AG09309 (cell line): Measurements from ENCODE around the gene WDR90.

Source experiments
- DNase-seq: peaks from one replicate; pipeline ENCODE4 v3.0.0-alpha.2; 2010; ENCODE audit warnings: low read depth
- H3K4me3 ChIP-seq: 2 replicates; pipeline ENCODE4 v1.5.1; 2011; ENCODE audit warnings: mild to moderate bottlenecking, low read depth, low read length, moderate library complexity; ENCODE audit not compliant: control insufficient read depth
- CTCF ChIP-seq: IDR thresholded peaks from 2 replicates; pipeline ENCODE4 v1.5.1; 2011; ENCODE audit warnings: mild to moderate bottlenecking, low read depth, low read length, inconsistent platforms; ENCODE audit not compliant: insufficient read depth, control insufficient read depth; ENCODE audit errors: missing control alignments

Gene WDR90

GRCh38 chr16:681746-682427 lies 32.7 kb downstream of the WDR90 start:
- DNase-seq: no peak
- peak overlapping the region; percentile 77 for H3K4me3 ChIP-seq
- no peak for TF ChIP-seq CTCF

GRCh38 chr16:682493-683395 lies 33.6 kb downstream of the WDR90 start:
- peak overlapping the region; percentile 63 for H3K4me3 ChIP-seq
- no peak for TF ChIP-seq CTCF
- DNase-seq: no peak

DNA sequence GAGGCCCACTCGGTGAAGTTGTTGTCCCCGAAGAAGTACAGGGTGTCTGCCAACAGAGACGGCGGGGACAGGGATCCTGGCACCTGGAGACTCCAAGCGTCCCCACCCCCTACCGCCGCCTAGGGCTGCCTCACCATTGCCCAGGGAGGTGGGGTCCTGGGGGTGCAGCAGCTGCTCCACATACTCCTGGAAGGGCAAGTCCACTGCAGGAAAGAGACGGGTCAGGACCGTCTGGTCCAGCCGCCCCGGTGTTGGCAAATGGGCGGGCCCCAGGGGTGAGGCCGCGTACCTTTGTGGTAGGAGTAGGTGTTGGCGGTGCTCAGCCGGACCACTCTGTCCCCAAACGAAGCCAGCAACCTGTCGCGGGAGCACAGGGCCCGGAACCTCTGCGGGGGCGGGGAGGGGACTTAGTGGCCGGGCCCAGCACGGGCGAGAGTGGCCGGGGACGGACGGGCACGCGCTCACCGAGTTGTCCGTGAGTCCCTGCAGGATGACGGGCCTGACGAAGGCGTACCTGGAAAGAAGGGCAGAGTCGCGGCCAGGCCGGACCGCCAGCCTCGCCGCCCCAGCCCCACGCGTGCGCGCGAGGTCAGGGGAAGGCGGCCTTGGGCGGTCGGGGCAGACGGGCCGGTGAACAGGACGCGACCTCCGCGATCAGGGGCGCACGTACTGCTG lies 34.4 kb downstream of the WDR90 start:
- peak overlapping the region; percentile 63 for H3K4me3 ChIP-seq
- TF ChIP-seq CTCF: no peak
- DNase-seq: no peak

DNA sequence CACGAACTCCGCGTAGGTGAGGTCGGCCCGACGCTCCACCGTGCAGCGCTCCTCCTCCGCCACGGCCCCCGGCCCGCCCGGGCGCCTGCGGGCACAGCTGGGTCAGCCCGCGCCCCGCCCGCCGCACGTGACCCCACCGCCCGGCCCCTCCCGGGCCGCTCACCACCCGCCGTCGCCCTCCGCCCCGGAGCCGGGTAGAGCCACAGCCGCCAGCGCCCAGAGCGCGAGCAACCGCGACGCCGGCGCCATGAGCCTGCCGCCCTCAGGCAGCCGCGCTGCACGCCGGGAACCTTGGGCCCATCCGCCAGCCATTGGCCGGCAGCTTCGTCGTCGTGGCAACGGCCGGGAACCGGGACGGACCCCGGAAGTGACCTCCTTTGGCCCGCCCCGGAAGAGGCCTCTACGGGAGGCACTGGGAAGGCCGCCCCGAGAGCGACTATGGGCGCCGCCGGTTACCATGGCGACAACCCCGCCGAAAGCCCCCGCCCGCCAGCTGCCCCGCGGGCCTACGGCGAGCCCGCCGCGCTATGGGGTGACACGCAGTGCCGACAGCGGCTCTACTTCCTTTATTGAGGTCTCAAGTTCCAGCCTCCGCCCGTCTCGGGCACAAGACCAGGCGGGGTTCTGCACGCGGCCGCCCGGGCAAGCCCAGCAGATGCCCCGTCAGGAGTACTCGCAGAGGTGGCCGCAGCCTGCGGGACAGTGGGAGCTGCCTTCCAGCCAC lies 35.1 kb downstream of the WDR90 start, which contains the start of gene JMJD8:
TSS of gene JMJD8 (minus strand) at position 264 of the 724 bp plus-strand sequence. CDS start at position 249, 15 bp downstream.
- peak within 1 kb of the TSS; percentile 63 for H3K4me3 ChIP-seq
- TF ChIP-seq CTCF: no peak
- peak; percentile 69 for DNase-seq

- TF ChIP-seq CTCF: no peak
- DNase-seq: no peak
- no peak overlapping the region; the same call in 1 of the 2 replicates for H3K4me3 ChIP-seq
These were observed 36.0 kb downstream of the WDR90 start for GRCh38 chr16:684961-685696.

- peak; percentile 71 for TF ChIP-seq CTCF
These were observed 36.8 kb downstream of the WDR90 start for GRCh38 chr16:685967-686366.

More at GRCh38 chr16:685967-686366, 36.8 kb downstream of the WDR90 start:
- no peak overlapping the region for H3K4me3 ChIP-seq
- no peak for DNase-seq
